Measurements from ENCODE around the gene OR6B1. TPM values are rescaled to one million over a fixed set of nuclear protein-coding genes. Genes with fewer than 3 reads are reported as not detected.
"Not testable (repeated sequence)": the region's sequence is repeated elsewhere in the genome, so short reads cannot be mapped to it uniquely, and the experiment has no call there.

OR6B1 gene
- total RNA-seq, 2 donors from 2014 or later: not detected

GRCh38 chr7:144037414-144038035 lies 37.4 kb downstream of the OR6B1 start:
- no peaks in the 10 kb centered on the region for H3K36me3 ChIP-seq
- no peaks in the 10 kb centered on the region for H3K4me1 ChIP-seq

GRCh38 chr7:144038887-144039286 lies 38.8 kb downstream of the OR6B1 start:
- no peaks in the 10 kb centered on the region for H3K4me1 ChIP-seq
- H3K9me3 ChIP-seq: no peaks in the 10 kb centered on the region
- TF ChIP-seq CTCF (IDR thresholded peaks at IDR 0.05): no peak
- H3K27me3 ChIP-seq: no peaks in the 10 kb centered on the region
- DNase-seq: no peak
- H3K9ac ChIP-seq (ENCODE audit: low read depth in 2 of 2, low read length in 2 of 2): no peak overlapping the region
- H3K36me3 ChIP-seq: no peaks in the 10 kb centered on the region
- H3K27ac ChIP-seq: no peak overlapping the region
- intact Hi-C loops (cut with DNase I): no loop called here
- H3K4me3 ChIP-seq: no peak overlapping the region

More at GRCh38 chr7:144037414-144038035, 37.4 kb downstream of the OR6B1 start:
- no peak overlapping the region for H3K4me3 ChIP-seq
- no peak for DNase-seq
- no peak for TF ChIP-seq CTCF (IDR thresholded peaks at IDR 0.05)
- intact Hi-C loops (cut with DNase I): no loop called here
- no peak overlapping the region for H3K27ac ChIP-seq
- H3K27me3 ChIP-seq: no peaks in the 10 kb centered on the region
- H3K9ac ChIP-seq (ENCODE audit: low read depth in 2 of 2, low read length in 2 of 2): no peak overlapping the region
- no peaks in the 10 kb centered on the region for H3K9me3 ChIP-seq

GRCh38 chr7:144048648-144049047 lies 48.5 kb downstream of the OR6B1 start, which contains the start of gene OR2A5:
OR2A5 (plus strand) TSS chr7:144048948; CDS start chr7:144050402, 1,454 bp downstream.
- TF ChIP-seq CTCF (IDR thresholded peaks at IDR 0.05): no peak
- Histone ChIP-seq H3K4me3 (no peak within 1 kb of the TSS), H3K27me3 (no peaks in the 10 kb centered on the region), H3K9ac (ENCODE audit: low read depth in 2 of 2, low read length in 2 of 2) (no peak within 1 kb of the TSS), H3K36me3 (no peaks in the 10 kb centered on the region), H3K4me1 (no peaks in the 10 kb centered on the region), H3K27ac (no peak within 1 kb of the TSS), H3K9me3 (no peaks in the 10 kb centered on the region)
- intact Hi-C loops (cut with DNase I): no loop called here
- DNase-seq: no peak

- no peak for TF ChIP-seq CTCF (IDR thresholded peaks at IDR 0.05)
- Histone ChIP-seq H3K27ac (no peak overlapping the region), H3K9ac (ENCODE audit: low read depth in 2 of 2, low read length in 2 of 2) (no peak overlapping the region), H3K36me3 (no peaks in the 10 kb centered on the region), H3K27me3 (no peaks in the 10 kb centered on the region), H3K4me1 (no peaks in the 10 kb centered on the region), H3K4me3 (no peak overlapping the region), H3K9me3 (no peaks in the 10 kb centered on the region)
- intact Hi-C loops (cut with DNase I): no loop called here
- DNase-seq: no peak
Observed at GRCh38 chr7:144049491-144049890, 49.4 kb downstream of the OR6B1 start.

- Histone ChIP-seq H3K9ac (ENCODE audit: low read depth in 2 of 2, low read length in 2 of 2) (no peak overlapping the region), H3K4me3 (no peak overlapping the region), H3K36me3 (no peaks in the 10 kb centered on the region), H3K4me1 (no peaks in the 10 kb centered on the region), H3K27ac (no peak overlapping the region), H3K27me3 (no peaks in the 10 kb centered on the region), H3K9me3 (no peaks in the 10 kb centered on the region)
- intact Hi-C loops (cut with DNase I): no loop called here
- TF ChIP-seq CTCF (IDR thresholded peaks at IDR 0.05): no peak
- no peak for DNase-seq
Observed at GRCh38 chr7:144050093-144050492, 50.0 kb downstream of the OR6B1 start.

GRCh38 chr7:144050884-144051283 lies 50.8 kb downstream of the OR6B1 start:
- H3K9me3 ChIP-seq; H3K4me1 ChIP-seq; H3K9ac ChIP-seq (ENCODE audit: low read depth in 2 of 2, low read length in 2 of 2); intact Hi-C loops (cut with DNase I); H3K4me3 ChIP-seq; DNase-seq; H3K27me3 ChIP-seq; H3K27ac ChIP-seq; H3K36me3 ChIP-seq: not testable (repeated sequence)

Data from colonic mucosa (tissue), 4 donors.